ENCODE data around the gene CTSH.

The CTSH gene, protein sequence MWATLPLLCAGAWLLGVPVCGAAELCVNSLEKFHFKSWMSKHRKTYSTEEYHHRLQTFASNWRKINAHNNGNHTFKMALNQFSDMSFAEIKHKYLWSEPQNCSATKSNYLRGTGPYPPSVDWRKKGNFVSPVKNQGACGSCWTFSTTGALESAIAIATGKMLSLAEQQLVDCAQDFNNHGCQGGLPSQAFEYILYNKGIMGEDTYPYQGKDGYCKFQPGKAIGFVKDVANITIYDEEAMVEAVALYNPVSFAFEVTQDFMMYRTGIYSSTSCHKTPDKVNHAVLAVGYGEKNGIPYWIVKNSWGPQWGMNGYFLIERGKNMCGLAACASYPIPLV

DNA sequence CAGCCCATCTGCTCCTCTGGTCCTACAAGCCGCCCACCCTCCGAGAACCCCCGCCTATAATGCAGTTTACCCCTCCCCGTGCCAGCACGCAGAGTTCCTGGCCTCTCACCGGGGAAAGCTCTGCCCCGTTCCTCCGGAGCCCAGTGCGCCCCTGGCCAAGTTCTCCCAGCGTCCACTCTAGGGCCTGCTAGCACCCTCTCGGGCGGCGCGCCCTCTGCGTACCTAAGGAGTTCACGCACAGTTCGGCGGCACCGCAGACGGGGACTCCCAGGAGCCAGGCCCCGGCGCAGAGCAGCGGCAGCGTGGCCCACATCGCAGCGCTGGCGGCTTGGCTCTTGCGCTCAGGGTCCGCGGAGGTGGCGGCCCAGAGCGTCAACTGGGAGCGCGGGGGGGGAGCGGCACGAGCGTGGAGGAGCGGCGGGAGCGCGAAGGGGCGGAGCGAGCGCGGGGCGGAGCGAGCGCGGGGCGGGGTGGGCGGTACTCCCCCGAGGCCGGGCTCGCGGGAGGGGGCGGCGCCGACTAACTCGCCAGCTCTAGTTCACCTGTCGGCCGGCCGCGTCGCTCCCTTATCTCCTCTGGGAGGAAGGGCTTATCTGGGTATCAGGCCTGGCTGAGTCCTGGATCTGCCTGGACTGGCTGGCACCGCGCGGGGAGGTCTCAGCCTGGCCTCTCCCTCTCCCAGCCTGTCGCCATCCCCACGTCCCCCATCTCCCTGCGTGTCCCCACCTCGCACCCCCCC, at the start of gene CTSH:
Gene CTSH, minus strand, starts transcription at position 378 of the 739 bp plus-strand sequence. Its CDS starts 65 bp downstream, at position 313.
- peak; percentile 71 for DNase-seq (ENCODE audit: low read depth, low spot score)

DNA sequence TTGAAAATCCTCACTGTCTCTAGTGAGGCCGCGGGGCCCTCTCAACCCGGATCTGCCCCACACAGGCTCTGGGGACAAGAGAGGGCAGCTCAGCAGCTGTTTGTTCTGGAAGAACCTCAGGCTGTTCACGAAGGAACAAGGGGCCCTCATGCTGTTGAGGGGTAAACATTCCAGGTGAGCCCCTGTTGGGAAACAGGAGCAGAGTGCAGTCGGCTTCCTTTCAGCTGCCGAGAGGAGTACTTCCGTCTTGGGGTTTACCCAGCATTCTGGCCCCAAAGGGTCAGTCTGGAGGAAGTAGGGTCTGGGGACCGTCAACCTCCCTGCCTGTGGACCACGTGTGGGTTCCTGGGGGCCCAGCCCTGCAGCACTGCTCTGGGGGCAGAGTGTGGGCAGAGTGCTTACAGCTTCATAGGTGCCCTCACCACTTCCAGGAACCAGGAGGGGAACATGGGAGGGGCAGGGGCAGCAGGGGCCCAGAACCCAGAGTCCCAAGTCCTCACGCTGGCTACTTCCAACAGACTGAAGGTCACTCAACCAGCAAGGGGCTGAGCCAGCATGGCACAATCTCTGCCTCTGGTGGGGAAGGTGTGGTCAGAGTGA, 49.2 kb upstream of the CTSH start:
- no peak for DNase-seq (ENCODE audit: low read depth, low spot score)

DNA sequence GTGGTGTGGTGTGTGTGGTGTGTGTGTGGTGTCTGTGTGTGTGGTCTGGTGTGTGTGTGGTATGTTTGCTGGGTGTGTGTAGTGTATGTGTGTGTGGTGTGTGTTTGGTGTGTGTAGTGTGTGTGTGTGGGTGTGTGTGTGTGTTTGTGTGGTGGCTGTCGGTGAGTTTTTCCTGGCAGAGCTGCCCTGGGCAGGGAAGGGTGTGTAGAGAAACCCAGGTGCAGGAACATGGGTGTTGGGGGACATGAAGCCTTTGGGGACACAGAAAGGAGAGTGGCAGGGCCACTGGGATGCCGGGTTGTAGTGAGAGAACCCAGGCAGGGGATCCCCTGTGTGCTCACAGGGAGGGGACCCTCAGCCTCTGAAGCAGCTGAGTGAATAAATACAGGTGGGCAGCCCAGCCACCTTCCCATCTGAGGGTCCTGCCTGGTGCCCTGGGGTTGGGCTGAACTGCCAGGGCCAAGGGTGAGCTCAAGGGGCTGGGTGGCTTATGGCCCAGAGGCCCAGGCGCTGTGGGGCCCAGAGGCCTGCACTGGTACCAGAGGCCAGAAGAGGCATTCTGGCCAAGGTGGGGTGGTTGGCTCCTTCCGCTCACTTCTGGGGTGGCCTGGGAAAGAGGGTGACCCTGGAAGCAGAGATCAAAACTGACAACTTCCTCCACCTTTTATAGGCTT, 48.5 kb upstream of the CTSH start:
- no peak for DNase-seq (ENCODE audit: low read depth, low spot score)

DNA sequence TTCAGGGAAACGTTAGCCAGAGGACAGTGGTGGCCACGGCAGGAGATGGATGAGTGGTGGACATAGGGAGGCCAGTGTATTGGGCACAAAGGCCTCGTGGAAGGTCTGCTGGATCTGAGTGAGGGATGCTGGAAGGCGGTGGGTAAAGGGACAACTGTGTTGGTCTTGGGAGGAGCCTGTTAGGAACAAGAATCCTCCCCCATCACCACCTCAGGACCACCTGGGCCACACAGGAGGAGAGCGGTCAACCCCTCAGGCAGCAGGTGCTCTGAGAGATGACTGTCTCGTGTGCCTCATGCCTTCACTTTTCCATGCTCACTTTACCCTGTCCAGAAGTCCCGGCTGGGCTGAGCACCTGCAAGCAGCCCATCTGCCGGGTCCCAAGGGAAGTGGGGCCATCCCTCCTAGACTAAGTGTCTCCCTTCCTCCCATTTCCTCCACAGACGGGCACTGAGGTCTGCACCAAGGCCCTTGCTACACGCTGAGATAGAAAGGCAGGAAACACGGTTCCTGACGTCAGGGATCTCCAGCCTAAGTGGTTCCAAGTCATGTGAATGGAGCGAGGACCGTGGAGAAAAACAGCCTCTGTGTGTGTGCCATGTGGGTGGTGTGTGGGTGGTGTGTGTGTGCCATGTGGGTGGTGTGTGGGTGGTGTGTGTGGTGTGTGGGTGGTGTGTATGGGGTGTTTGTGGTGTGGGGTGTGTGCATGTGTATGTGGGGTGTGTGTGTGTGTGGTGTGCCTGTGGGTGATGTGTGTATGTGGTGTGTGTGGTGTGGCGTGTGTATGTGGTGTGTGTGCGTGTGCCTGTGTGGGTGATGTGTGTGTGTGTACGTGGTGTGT, 47.8 kb upstream of the CTSH start:
- DNase-seq (ENCODE audit: low read depth, low spot score), result no peak

DNA sequence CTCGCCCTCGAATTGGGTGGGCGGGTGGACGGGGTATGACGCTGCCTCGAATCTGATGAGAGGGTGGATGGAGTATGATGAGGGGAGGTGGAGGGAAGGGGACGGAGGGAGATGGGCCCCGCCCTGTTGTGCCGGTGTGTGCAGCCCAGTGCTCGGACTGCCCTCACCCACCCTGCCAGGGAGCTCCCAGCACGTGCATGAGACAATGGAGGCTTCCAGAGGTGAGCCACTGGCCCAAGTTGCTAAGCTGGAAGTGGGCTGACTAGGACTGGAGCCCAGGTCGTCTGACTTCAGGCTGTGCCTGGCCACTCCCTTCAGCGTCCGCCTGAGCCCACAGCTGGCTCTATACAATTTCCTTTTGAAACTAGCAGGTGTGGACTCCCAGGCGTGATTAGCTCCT, 47.0 kb upstream of the CTSH start:
- DNase-seq (ENCODE audit: low read depth, low spot score), result no peak

DNA sequence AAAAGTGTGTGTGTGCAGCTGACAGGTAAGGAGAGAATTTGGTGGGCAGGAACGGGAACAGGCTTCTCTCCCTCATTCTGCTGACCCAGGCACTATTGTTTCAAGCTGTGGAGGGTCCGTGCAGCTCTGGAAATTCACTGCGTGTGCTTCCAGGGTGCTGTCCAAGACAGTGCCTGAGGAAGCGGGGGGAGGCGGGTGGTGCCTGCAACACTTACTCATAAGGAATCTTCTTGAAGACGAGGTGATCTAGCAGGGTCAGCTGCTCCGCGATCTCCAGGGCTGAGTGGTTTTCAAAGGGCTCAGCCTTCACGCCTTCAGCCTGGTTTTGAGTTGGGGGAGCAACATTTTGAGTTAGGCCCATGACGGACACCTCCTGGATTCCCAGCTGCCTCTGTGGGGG, 46.6 kb upstream of the CTSH start:
- DNase-seq (ENCODE audit: low read depth, low spot score), result no peak

DNA sequence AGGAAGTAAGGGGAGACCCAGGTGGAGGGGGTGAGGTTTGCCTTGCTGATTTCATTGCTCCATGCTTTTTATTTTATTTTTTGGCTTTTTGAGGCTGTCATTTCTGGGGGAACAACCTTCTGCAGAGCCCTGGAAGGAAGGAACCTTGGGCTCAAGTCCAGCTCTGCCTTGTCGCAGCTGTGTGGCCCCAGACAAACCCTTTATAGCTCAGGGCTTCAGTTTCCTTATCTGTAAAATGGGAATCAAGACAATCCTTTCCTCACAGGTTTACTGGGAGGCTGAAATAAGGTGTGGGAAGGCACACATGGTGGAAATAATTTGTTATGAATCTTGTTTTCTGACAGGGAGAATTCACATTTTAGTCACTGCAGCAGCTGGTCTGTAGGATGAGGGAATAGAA, 45.4 kb upstream of the CTSH start:
- no peak for DNase-seq (ENCODE audit: low read depth, low spot score)

DNA sequence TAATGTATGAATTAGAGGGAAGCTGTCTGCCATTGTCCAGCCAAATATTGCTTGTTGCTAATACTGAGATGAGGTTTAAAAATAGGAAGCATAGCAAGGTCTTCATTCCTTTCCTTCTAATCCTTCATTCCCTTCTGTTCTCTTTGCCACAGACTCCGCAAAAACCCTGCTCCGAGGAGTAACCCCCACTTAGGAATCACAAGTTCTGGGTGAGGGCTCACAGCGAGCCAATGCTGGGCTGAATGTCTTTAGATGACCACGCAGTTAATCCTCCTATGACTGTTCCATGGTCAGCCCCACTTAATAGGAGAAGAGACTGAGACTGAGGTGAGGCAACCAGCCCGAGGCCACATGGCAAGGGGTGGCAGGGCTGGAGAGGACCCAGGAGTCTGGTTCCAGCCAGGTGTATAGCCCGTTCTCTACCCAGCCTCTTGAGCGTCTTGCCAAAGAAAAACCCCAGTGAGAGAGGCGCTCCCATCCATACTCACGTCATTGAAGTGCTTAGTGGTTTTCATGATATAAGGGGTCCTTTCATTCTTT, 44.9 kb upstream of the CTSH start:
- DNase-seq (ENCODE audit: low read depth, low spot score), result peak; percentile 42

DNA sequence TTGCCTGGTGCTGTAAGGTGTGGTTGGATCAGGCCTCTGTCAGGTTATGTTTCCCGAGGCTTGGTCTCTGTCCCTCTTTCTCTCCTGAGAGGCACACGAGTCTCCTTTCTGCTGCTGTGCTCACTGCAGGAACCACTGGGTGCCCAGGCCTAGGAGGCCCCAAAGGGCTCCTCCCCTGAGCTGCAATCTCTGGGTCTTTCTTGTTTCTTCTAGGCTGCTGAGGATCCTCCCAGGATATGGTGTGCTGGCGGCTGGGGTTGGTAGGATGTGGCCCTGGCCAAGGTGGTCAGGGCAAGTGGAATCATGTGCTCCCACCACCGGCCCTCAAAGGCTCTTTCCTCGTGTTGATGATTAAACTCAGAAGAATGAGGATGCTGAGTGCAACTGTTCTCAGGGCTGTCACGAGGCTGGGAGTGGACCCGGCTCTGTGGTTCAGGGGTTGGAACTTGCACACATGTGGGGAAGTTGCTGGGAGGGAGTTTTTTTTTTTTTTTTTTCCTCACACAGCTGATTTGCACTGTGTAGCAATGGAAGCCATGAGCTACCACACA, 43.6 kb upstream of the CTSH start:
- peak; percentile 97 for DNase-seq (ENCODE audit: low read depth, low spot score)

DNA sequence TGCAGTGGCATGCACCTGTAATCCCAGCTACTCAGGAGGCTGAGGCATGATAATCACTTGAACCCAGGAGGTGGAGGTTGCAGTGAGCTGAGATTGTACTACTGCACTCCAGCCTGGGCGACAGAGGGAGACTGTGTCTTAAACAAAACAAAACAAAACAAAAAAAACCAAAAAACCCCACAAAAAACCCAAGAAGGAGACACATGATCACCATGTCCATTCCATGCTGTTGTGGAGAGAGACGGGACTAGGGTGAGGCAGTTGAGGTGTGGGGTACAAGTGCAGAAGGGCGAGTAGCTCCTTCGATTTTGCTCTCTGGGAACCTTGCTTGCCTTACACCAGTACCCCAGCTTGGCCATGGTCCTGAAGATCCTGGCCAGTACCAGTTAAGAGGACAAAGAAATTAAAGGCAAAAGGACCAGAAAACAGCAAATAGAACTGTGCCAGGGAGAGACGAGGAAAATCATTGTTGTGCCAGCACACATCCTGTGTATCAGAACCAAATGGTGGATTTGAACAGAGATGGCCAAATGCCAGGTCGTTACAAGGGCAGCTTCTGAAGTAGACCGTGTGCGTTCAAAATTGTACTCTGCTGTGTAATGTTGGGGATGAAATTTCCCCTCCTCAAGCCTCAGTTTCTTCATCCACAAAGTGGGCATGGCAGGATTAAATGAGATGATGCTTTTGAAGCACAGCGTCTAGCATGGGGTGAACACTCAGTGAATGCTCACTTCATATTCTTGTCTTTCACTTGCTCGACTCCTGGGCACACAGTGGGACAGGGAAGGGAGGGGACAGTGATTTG, 42.9 kb upstream of the CTSH start:
- no peak for DNase-seq (ENCODE audit: low read depth, low spot score)

DNA sequence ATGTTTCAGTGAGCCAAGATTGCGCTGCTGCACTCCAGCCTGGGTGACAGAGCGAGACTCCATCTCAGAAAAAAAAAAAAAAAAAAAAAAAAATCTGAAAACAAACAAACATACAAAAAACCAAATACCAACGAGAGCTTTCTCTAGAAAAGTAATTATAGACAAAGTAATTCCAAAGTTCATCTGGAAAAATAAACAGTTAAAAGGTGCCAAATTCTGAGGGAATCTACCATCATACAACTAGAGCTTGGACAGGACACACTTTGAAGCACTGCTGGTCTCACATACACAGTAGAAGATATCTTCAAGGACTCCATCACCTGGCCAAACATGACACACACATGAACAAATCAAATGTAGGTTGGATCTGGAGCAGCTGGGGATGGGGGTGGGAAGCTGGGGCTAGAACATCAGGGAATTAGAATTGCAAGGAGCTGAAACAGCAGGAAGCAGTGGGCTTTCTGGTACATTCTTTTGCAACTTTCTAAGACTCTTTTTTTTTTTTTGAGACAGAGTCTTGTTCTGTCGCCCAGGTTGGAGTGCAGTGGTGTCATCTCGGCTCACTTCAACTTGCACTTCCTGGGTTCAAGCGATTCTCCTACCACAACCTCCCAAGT, 41.1 kb upstream of the CTSH start:
- no peak for DNase-seq (ENCODE audit: low read depth, low spot score)

DNA sequence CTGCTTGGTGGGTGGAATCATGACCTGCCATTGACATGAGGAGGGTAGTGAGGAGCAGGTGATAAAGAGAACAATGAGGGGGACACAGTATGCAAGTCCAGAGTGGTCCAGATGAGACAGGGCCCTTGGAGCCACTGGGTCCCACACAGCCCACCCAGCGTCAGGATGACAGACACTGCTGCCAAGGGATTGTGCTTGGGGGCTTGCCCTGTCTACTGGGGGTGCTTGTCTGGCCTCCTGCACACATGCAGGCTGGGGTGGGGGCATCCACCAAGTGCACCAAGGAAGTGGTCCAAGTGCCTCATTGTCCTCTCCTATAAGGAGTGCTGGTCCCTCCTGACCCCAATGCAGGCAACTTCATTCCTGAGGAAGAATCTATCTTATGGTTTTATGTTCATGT, 39.2 kb upstream of the CTSH start:
- DNase-seq (ENCODE audit: low read depth, low spot score), result no peak

DNA sequence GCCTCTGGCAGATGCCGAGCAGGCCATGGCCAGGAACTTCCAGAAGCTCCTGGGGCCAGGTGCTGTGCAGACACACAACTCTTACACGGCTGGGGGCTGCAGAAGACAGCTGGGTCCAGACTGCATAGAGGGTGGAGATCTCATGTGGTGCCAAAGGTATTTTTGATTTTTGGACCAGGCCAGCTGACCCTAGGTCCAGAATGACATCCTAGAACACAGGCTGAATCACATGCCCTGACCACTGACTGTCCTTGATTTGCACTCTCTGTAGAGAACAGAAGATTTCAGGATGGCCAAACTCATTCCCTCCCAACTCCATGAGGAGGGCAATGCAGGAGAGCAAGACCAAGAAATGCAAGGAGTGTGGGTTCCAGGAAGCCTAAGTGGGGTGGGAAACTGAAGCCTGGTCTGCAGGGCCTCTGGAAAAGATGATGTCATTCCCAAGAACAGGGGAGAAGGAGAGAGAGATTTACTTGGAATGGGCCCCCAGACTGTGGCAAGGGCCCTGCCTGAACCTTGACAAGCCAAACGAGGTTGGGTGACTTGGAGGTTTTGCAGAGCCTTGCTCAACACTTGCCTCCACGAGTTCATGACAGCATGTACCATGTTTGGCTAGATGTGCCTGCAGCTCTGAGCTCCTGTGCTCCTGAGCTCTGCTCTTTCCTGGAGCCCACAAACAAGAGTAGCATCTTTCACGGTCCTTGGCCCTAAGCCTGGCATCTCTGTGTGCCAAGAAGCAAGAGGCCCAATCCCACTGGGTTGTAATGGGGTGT, 38.5 kb upstream of the CTSH start:
- no peak for DNase-seq (ENCODE audit: low read depth, low spot score)

DNA sequence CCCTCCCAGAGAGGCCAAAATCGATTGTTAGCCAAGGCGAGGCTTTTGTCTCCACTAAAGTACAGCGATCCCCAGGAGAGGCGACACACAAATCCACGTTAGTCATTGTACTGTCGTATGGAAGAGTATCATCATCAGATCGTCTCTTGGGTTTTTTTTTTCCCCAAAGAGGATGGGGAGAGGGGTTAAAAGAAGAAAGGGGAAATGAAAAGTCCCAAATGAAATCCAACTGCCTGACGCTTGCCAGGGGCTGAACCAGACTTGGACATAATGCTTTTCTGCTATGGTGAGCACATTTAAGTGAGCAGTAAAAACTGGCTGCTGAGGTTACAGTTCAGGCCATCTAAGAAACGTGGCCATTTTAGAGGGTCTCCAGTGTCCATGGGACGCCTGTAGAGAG, 37.9 kb upstream of the CTSH start:
- DNase-seq (ENCODE audit: low read depth, low spot score), result no peak

DNA sequence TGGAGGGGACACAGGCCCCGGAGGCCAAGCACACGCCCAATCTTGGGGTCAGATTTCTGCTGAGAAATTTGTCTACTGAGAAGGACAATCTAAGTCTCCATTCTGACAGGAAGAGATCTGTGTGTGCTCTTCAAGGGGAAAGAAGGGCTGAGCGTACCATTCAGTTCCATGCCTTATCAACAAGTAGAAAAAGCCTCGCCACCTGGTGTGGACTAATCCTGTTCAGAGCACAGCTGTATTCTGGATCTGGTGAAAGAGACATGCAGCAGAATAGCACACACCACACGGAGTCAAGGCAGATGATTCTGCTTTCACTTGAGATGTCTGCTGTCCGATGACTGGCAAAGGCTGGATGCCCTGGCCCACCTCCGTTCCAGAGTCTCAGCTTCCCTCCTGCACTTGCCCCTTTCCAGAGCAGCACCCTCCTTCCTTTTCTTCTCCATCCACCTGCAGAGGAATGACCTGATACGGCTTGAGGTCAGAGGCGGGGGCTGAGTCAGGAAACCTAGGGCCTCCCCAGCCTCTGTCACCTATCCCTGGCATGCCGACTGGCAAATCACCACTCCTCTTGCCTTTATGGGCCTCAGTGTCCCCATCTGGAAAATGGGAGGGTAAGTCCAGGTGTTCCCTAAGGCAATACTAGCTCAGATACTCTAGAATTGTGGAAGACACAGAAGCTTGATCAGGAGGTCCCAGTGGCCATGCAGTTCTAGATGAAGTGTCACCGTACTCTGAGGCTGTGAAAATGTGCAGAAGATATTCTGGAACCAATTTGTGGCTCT, 36.9 kb upstream of the CTSH start:
- DNase-seq (ENCODE audit: low read depth, low spot score), result no peak

DNA sequence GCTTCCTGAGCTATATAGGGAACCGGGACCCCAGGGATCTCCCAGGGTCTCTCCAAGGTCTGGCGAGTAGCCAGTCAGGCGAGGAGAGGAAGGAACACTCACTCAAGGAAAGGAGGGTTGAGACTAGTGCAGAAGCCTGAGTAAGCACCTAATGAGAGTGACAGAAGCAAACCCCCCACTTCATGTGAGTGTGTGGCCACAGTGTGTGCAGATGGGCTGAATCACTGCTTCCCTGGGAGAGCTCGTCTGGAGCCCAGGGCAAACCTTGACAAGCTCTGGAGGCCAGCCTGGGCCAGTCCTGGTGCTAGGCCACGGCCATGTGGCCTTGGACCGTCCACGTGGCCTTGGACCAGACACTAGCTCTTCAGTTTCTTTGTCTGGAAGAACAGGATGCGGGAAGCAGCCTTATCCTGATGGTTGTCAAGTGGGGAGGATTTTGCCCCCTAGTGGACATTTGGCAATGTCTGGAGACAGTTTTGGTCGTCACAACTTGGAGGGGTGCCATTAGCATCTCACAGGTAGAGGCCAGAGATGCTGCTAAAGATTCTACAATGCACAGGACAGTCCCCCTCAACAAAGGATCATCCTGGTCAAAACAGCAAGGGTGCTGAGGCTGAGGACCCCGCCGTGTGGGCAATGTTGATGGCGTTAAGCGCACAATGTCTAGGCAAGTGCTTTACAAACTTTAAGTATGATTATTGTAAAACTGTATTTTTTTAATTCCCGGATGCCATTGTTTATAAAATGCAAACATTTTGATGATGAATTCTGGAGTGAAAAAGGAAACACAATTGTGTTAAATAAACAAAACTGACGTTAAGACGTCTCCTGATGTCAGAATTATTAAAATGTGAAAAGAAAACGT, 34.8 kb upstream of the CTSH start:
- DNase-seq (ENCODE audit: low read depth, low spot score), result peak; percentile 76

DNA sequence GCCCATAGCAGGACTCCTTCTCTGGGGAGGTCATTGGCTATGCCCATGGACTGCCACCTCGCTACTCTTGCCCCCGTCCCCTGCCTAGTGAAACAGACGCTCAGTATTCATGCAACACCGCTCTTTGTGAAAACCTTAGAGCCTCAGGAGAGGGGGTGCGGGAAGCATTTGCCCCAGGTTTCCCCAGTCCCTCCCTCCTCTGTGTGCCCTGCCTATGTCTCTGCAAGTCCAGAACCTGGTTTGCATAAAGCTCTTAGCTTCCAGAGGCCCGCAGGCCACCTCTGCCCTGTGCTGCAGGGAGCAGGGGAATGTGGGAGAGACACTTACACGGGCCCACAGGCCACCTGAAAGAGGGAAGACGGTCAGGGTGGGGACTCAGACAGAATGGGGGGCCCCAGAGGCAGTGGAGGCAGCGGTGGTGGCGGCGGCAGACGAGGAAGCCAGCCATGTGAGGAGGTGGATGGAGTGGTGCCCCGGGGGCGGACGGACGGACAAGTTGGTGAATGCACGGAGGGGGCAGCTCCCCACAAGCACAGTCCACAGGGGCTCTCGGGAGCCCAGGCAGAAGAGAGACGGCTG, 33.8 kb upstream of the CTSH start:
- DNase-seq (ENCODE audit: low read depth, low spot score), result no peak

Measured in astrocyte of the hippocampus (primary cell).